Esophagus (tissue), 2 donors: Measurements from ENCODE around the gene SYNE4. TPM values are rescaled to one million over a fixed set of nuclear protein-coding genes. Genes with fewer than 3 reads are reported as not detected.

ENCODE experiments used
- H3K27ac ChIP-seq, 2 donors: one replicate each; pipeline ENCODE4 v1.5.1; 2013; ENCODE audit warnings: low read depth in 2 of 2, mild to moderate bottlenecking in 2 of 2, inconsistent platforms in 1 of 2, low read length in 1 of 2, moderate library complexity in 1 of 2
- H3K27me3 ChIP-seq, 2 donors: one replicate each; pipeline ENCODE4 v1.6.1; 2013; ENCODE audit warnings: low read length in 2 of 2, control low read depth in 1 of 2, mild to moderate bottlenecking in 1 of 2; ENCODE audit not compliant: insufficient read depth in 2 of 2, control insufficient read depth in 1 of 2
- H3K36me3 ChIP-seq, 2 donors: one replicate each; pipeline ENCODE4 v1.6.1; 2013; ENCODE audit warnings: low read length in 1 of 2; ENCODE audit not compliant: control insufficient read depth in 2 of 2, insufficient read depth in 2 of 2
- H3K4me1 ChIP-seq, 2 donors: one replicate each; pipeline ENCODE4 v1.6.1; 2013; ENCODE audit warnings: low read length in 1 of 2; ENCODE audit not compliant: control insufficient read depth in 2 of 2, insufficient read depth in 2 of 2
- H3K4me3 ChIP-seq, 2 donors: one replicate each; pipeline ENCODE4 v1.5.1; 2013; ENCODE audit warnings: low read length in 2 of 2, mild to moderate bottlenecking in 2 of 2, low read depth in 1 of 2, moderate library complexity in 1 of 2
- H3K9me3 ChIP-seq, 2 donors: one replicate each; pipeline ENCODE4 v1.6.1; 2013; ENCODE audit warnings: mild to moderate bottlenecking in 2 of 2, low read depth in 1 of 2, low read length in 1 of 2, moderate library complexity in 1 of 2; ENCODE audit not compliant: control insufficient read depth in 2 of 2, insufficient read depth in 1 of 2
- WGBS, 2 donors: extraction: QIAGEN DNeasy Blood & Tissue Kit; methylation state at CpG; one replicate each; pipeline ENCODE4 v1.1.7; 2013; 5-methylcytosine and 5-hydroxymethylcytosine counted together
- polyA plus RNA-seq, 2 donors: library from polyadenylated mRNA; stranded (reverse); fragments of 200-250 nt; gene quantifications; one replicate each; pipeline ENCODE4 v1.2.3, GENCODE V29; 2013
- donor health status: healthy with polysubstance abuse.
- donor health status: Bipolar disorder and iron deficiency.

SYNE4 gene
- polyA plus RNA-seq, 2 donors: 0.87 to 2.7 TPM

GRCh38 chr19:35978832-35979365 is 29.7 kb downstream of the SYNE4 start:
- no peaks in the 10 kb centered on the region for H3K4me1 ChIP-seq
- H3K4me3 ChIP-seq: no peak overlapping the region
- 62 to 63% methylated on average over 20 of the region's 20 CpGs for WGBS, 2 donors
- no peaks in the 10 kb centered on the region for H3K27me3 ChIP-seq
- H3K27ac ChIP-seq: no peak overlapping the region
- no peaks in the 10 kb centered on the region for H3K9me3 ChIP-seq
- no peaks in the 10 kb centered on the region for H3K36me3 ChIP-seq

GRCh38 chr19:35978271-35978670 is 30.3 kb downstream of the SYNE4 start:
- H3K9me3 ChIP-seq: no peaks in the 10 kb centered on the region
- WGBS, 2 donors: 45 to 50% methylated on average over 5 of the region's 5 CpGs
- H3K4me3 ChIP-seq: no peak overlapping the region
- no peaks in the 10 kb centered on the region for H3K27me3 ChIP-seq
- no peaks in the 10 kb centered on the region for H3K36me3 ChIP-seq
- H3K27ac ChIP-seq: no peak overlapping the region
- H3K4me1 ChIP-seq: no peaks in the 10 kb centered on the region

GRCh38 chr19:35977446-35978222 is 31.0 kb downstream of the SYNE4 start:
- no peaks in the 10 kb centered on the region for H3K36me3 ChIP-seq
- no peaks in the 10 kb centered on the region for H3K27me3 ChIP-seq
- no peaks in the 10 kb centered on the region for H3K9me3 ChIP-seq
- WGBS, 2 donors: 52 to 56% methylated on average over 14 of the region's 14 CpGs
- H3K4me3 ChIP-seq: no peak overlapping the region
- H3K4me1 ChIP-seq: no peaks in the 10 kb centered on the region
- no peak overlapping the region for H3K27ac ChIP-seq

- H3K9me3 ChIP-seq: no peaks in the 10 kb centered on the region
- 32 to 41% methylated on average over 5 of the region's 5 CpGs for WGBS, 2 donors
- H3K27me3 ChIP-seq: no peaks in the 10 kb centered on the region
These were observed 32.9 kb downstream of the SYNE4 start for GRCh38 chr19:35975608-35976214.

GRCh38 chr19:35973487-35973886 is 35.1 kb downstream of the SYNE4 start:
- 39 to 42% methylated on average over 8 of the region's 8 CpGs for WGBS, 2 donors
- Histone ChIP-seq H3K36me3 (no peaks in the 10 kb centered on the region), H3K27me3 (no peaks in the 10 kb centered on the region), H3K4me3 (no peak overlapping the region), H3K9me3 (no peaks in the 10 kb centered on the region), H3K27ac (no peak overlapping the region), H3K4me1 (no peaks in the 10 kb centered on the region)

More at GRCh38 chr19:35975608-35976214, 32.9 kb downstream of the SYNE4 start:
- Histone ChIP-seq H3K36me3 (no peaks in the 10 kb centered on the region), H3K4me1 (no peaks in the 10 kb centered on the region), H3K4me3 (no peak overlapping the region), H3K27ac (no peak overlapping the region)

GRCh38 chr19:35966771-35967170 is 41.8 kb downstream of the SYNE4 start:
- no peaks in the 10 kb centered on the region for H3K4me1 ChIP-seq
- 74 to 78% methylated on average over 3 of the region's 3 CpGs for WGBS, 2 donors
- no peaks in the 10 kb centered on the region for H3K36me3 ChIP-seq
- H3K27ac ChIP-seq: no peak overlapping the region
- no peak overlapping the region for H3K4me3 ChIP-seq
- no peaks in the 10 kb centered on the region for H3K9me3 ChIP-seq
- H3K27me3 ChIP-seq: no peaks in the 10 kb centered on the region

- Histone ChIP-seq H3K4me3 (no peak overlapping the region), H3K27me3 (peaks cover 0 to 5% of the 10 kb centered on the region in 2 donors)
These were observed 45.1 kb downstream of the SYNE4 start for GRCh38 chr19:35963514-35963913.

GRCh38 chr19:35960432-35960972 is 48.1 kb downstream of the SYNE4 start:
- Histone ChIP-seq H3K9me3 (peaks cover 0 to 2% of the 10 kb centered on the region in 2 donors), H3K4me1 (peaks cover 2 to 11% of the 10 kb centered on the region in 2 donors), H3K27ac (no peak overlapping the region), H3K36me3 (no peaks in the 10 kb centered on the region), H3K4me3 (no peak overlapping the region), H3K27me3 (peaks cover 0 to 5% of the 10 kb centered on the region in 2 donors)
- WGBS, 2 donors: 82 to 88% methylated on average over 7 of the region's 7 CpGs

More at GRCh38 chr19:35963514-35963913, 45.1 kb downstream of the SYNE4 start:
- H3K27ac ChIP-seq: no peak overlapping the region
- 11 to 16% methylated on average over 9 of the region's 9 CpGs for WGBS, 2 donors
- no peaks in the 10 kb centered on the region for H3K36me3 ChIP-seq
- peaks cover 0 to 2% of the 10 kb centered on the region in 2 donors for H3K9me3 ChIP-seq
- H3K4me1 ChIP-seq: peaks cover 2 to 11% of the 10 kb centered on the region in 2 donors

- no peaks in the 10 kb centered on the region for H3K36me3 ChIP-seq
- 26 to 32% methylated on average over 20 of the region's 20 CpGs for WGBS, 2 donors
- peaks cover 0 to 2% of the 10 kb centered on the region in 2 donors for H3K9me3 ChIP-seq
- H3K4me1 ChIP-seq: peaks cover 2 to 11% of the 10 kb centered on the region in 2 donors
- no peak overlapping the region for H3K4me3 ChIP-seq
- no peak overlapping the region for H3K27ac ChIP-seq
- peaks cover 0 to 5% of the 10 kb centered on the region in 2 donors for H3K27me3 ChIP-seq
These were observed 48.7 kb downstream of the SYNE4 start for GRCh38 chr19:35959968-35960320.
